Stimulated activated effector memory CD8-positive, alpha-beta T cell treated with anti-CD3 and anti-CD28 coated beads, Interleukin-12 subunit alpha, Interleukin-12 subunit beta, amount 100 ng/mL, for 72 hours (primary cell): ENCODE data around the gene SFMBT2.
"Not testable (repeated sequence)": the region's sequence is repeated elsewhere in the genome, so short reads cannot be mapped to it uniquely, and the experiment has no call there.

Source experiments
- ATAC-seq: fragments of 150-1000 bp; cut with Tn5 transposase; 2 replicates; pipeline ENCODE4 v1.10.0; 2021
- DNase-seq, 2 donors: peaks; one replicate each; pipeline ENCODE4 v3.0.0; 2021 to 2022; ENCODE audit warnings: low spot score in 2 of 2
- H3K27ac Mint-ChIP-seq: one replicate; pipeline ENCODE4 v1.8.0; 2022; ENCODE audit warnings: mild to moderate bottlenecking, mixed read lengths
- H3K36me3 Mint-ChIP-seq: one replicate; pipeline ENCODE4 v1.8.0; 2022; ENCODE audit warnings: mild to moderate bottlenecking, mixed read lengths
- H3K4me1 Mint-ChIP-seq: one replicate; pipeline ENCODE4 v1.8.0; 2022; ENCODE audit warnings: mixed read lengths
- H3K4me3 Mint-ChIP-seq: one replicate; pipeline ENCODE4 v1.8.0; 2022; ENCODE audit warnings: mild to moderate bottlenecking, mixed read lengths
- H3K9me3 Mint-ChIP-seq: one replicate; pipeline ENCODE4 v1.8.0; 2022; ENCODE audit warnings: mixed read lengths

SFMBT2 gene

GRCh38 chr10:7212696-7213095 lies 198.1 kb downstream of the SFMBT2 start:
- peaks cover 54% of the 10 kb centered on the region for H3K36me3 Mint-ChIP-seq
- peaks cover 19% of the 10 kb centered on the region for H3K4me1 Mint-ChIP-seq
- DNase-seq, H3K4me3 Mint-ChIP-seq, ATAC-seq, H3K9me3 Mint-ChIP-seq: not testable (repeated sequence)
- peak overlapping the region; percentile 75 for H3K27ac Mint-ChIP-seq

DNA sequence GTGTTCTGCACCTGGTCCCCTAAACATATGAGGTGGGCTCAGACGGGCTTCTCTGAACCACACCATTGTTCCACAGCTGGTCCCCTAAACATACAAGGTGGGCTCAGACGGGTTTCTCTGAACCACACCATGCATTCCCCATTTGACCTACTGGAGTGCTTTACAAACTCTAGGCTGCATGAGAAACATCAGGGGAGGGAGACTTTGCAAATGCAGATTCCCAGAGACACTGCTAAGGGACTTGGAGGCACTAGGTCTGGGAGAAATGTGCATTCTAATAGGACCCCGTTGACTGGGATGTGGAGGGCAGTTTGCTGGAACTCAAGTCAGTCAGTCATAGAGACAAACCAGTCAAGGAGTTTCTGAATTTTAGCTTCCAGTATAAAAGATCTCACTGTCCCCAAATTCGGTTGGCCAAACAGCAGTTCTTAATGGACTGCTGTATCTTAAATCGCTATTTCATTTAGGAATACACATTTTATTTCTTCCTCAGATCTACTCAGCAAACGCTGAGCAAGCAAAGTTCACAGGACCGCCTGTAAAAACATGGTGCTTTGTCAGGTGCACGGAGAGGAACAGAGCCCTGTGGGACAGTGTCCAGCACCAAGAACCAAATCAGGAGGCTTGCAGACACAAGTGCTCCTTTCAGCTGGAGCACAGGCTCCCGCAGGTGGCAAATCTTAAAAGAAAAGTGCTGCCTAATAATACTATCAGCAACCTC lies 198.8 kb downstream of the SFMBT2 start:
- no peak for ATAC-seq
- DNase-seq = no peak
- Mint-ChIP-seq H3K4me3 (no peak overlapping the region), H3K4me1 (peaks cover 26% of the 10 kb centered on the region), H3K36me3 (peaks cover 53% of the 10 kb centered on the region), H3K27ac (no peak overlapping the region), H3K9me3 (no peaks in the 10 kb centered on the region)

DNA sequence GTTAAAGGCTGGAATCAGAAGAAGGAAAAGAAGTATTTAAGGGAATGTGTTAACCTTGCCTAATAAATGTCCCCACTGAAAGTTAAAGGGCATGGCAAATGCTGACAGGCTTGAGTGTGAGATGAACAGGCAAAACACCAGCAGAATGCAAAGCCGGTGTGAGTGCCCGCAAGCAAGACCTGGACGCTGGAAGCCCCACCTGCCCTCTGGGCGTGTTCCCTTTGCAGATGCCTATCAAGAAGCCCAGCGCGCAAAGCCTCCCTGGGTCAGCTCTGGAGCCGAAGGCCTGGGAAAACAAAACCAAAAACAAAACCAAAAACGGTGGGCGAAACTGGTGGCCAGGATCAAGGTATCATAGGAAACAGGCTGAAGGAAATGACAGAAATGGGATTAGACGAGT lies 200.3 kb downstream of the SFMBT2 start:
- Mint-ChIP-seq H3K9me3 (no peaks in the 10 kb centered on the region), H3K36me3 (peaks cover 55% of the 10 kb centered on the region)

DNA sequence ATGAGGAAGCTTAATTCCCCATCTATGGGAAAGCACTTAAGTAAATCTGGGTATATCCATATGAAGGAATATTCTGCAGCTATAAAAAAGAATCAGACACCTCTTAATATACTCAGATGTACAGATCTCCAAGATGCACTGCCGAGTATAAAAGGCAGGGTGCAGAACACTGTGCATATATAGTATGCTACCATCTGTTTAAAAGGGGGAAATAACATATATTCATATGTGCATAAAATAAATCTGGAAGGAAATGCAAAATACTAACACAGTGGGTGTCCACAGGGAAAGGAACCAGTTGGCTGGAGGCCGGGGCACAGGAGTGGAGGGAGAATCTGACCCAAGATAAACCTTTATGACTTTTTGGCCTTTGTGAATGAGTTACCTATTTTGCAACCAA lies 201.4 kb downstream of the SFMBT2 start:
- Mint-ChIP-seq H3K36me3 (peaks cover 56% of the 10 kb centered on the region), H3K27ac (no peak overlapping the region), H3K4me1 (peaks cover 28% of the 10 kb centered on the region), H3K4me3 (no peak overlapping the region), H3K9me3 (no peaks in the 10 kb centered on the region)
- ATAC-seq (no peak), DNase-seq (no peak)

More for the DNA sequence above, 200.3 kb downstream of the SFMBT2 start:
- no peak for DNase-seq
- no peak for ATAC-seq
- no peak overlapping the region for H3K4me3 Mint-ChIP-seq
- peak overlapping the region; percentile 16 for H3K27ac Mint-ChIP-seq
- peaks cover 28% of the 10 kb centered on the region for H3K4me1 Mint-ChIP-seq

DNA sequence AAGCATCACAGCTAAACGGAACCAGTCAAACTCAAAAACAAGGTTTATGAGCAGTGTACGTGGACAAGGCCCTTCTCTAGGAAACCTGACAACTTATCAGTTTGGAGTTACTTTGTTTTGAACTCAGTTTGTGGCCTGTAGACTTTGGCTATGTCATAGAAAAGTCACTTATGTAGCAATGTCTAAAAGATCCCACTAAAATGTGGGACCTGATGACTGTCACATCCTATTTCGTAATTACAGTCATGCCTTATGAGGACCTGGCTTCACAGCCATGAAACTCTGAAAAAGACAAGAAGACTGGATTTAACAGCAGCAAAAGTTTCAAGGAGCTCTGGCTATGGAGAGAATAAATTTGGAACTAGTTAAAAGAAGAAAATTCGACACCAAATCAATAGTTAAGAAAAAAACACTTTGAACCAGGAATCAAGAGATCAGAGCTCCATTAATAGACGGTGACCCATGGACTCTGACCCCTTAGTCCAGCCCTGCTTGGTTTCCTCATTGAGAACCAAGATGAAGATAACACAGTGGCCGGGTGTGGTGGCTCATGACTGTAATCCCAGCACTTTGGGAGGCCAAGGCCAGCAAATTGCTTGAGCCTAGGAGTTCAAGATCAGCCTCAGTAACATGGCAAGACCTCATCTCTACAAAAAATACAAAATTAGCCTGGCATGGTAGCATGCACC lies 204.3 kb downstream of the SFMBT2 start:
- peak overlapping the region; percentile 74 for H3K27ac Mint-ChIP-seq
- peaks cover 17% of the 10 kb centered on the region for H3K4me1 Mint-ChIP-seq
- H3K4me3 Mint-ChIP-seq = no peak overlapping the region
- no peak for DNase-seq
- H3K9me3 Mint-ChIP-seq = no peaks in the 10 kb centered on the region
- peaks cover 60% of the 10 kb centered on the region for H3K36me3 Mint-ChIP-seq
- no peak for ATAC-seq

DNA sequence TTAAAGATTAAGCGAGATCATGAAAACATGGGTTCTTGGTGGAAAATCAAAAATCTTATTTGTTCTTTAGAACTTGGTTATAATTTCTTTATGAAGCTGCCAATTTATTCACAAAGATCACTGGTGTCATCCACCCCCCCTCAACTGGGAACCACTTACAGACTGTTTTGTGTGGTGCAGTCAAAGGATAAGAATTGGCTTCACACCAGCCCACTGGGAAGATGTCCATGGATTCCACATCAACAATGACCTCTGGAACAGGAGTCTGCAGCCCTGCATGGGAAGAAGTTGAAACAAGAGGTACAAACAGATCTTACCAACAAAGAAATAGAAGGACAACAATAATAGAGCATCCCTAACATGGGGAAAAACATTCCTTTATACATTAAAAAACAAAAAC lies 205.2 kb downstream of the SFMBT2 start:
- DNase-seq (no peak), ATAC-seq (no peak)
- no peak overlapping the region for H3K27ac Mint-ChIP-seq
- H3K4me3 Mint-ChIP-seq = no peak overlapping the region
- H3K36me3 Mint-ChIP-seq = peaks cover 69% of the 10 kb centered on the region
- no peaks in the 10 kb centered on the region for H3K9me3 Mint-ChIP-seq
- peaks cover 17% of the 10 kb centered on the region for H3K4me1 Mint-ChIP-seq

DNA sequence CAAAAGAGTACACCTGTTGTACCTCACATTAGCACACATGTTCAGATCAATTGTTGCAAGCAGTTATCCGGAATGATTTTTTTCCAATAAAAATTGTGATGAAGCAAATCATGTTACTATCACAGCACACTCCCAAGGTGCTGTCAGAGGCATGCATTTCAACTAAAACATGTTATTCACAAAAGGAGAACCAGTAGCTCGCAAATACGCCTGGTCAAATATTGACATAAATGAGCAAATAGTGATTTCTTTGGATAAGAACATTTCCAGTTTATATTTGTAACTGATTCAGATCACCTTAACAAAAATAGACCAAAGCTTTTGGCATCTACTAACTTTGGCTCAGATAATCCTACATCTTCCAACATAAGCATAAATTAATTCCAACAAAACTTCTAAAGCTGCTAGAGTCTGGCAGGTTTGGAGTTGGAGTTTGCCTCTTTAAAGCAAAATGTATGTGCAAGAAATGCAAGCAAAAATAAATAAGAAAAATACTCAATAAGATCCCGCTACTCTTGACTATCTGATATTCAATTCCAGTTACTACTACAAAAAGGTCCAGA lies 208.0 kb downstream of the SFMBT2 start:
- no peak overlapping the region for H3K27ac Mint-ChIP-seq
- H3K4me3 Mint-ChIP-seq = no peak overlapping the region
- no peak for ATAC-seq
- no peaks in the 10 kb centered on the region for H3K9me3 Mint-ChIP-seq
- peaks cover 90% of the 10 kb centered on the region for H3K36me3 Mint-ChIP-seq
- H3K4me1 Mint-ChIP-seq = peaks cover 9% of the 10 kb centered on the region
- no peak for DNase-seq

- ATAC-seq (no peak), DNase-seq (no peak)
- Mint-ChIP-seq H3K27ac (no peak overlapping the region), H3K36me3 (peaks cover 92% of the 10 kb centered on the region), H3K4me3 (no peak overlapping the region), H3K9me3 (no peaks in the 10 kb centered on the region), H3K4me1 (peaks cover 14% of the 10 kb centered on the region)
These were observed 211.6 kb downstream of the SFMBT2 start for GRCh38 chr10:7199152-7199760.

DNA sequence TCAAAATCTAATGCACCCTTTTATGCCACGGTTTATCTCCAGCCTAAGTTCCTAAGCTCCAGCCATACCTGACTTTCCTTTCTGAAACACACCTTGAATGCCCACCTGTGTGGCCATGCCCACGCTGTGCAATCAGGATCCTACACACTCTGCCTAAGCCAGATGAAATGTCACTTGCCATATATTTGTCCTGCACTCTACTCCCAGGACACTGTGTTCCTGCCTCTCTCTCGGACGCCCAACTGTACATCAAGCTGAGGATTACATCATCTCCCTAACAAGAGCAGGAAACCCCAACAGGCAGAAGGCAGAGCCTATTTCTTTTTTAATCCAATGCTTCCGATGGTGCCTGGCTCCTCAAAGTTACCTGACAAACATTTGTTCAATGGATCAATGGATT lies 214.6 kb downstream of the SFMBT2 start:
- Mint-ChIP-seq H3K4me3 (no peak overlapping the region), H3K9me3 (no peaks in the 10 kb centered on the region), H3K4me1 (peaks cover 40% of the 10 kb centered on the region), H3K27ac (peak overlapping the region; percentile 58), H3K36me3 (peaks cover 97% of the 10 kb centered on the region)
- DNase-seq = no peak
- no peak for ATAC-seq

DNA sequence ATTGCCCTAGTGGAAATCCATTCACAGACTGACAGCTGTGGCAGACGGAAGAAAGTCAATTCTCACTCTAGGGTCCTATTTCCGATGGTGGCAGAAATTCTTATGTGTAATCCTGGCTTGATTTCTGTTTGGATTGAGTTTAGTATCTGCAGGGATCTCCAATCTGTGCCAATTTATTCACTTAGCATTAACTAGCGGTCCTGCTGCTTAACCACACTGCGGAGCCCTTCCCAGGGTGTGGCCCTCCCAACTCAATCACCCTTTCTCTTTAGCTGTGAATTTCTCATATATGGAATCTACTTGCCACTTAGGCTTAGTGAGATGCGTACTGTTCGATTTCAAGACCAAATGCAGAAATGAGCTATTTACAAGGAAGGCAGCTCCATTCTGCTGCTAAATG lies 215.7 kb downstream of the SFMBT2 start:
- Mint-ChIP-seq H3K27ac (no peak overlapping the region), H3K36me3 (peaks cover 91% of the 10 kb centered on the region), H3K9me3 (no peaks in the 10 kb centered on the region), H3K4me1 (peaks cover 47% of the 10 kb centered on the region), H3K4me3 (no peak overlapping the region)
- ATAC-seq (no peak), DNase-seq (no peak)

DNA sequence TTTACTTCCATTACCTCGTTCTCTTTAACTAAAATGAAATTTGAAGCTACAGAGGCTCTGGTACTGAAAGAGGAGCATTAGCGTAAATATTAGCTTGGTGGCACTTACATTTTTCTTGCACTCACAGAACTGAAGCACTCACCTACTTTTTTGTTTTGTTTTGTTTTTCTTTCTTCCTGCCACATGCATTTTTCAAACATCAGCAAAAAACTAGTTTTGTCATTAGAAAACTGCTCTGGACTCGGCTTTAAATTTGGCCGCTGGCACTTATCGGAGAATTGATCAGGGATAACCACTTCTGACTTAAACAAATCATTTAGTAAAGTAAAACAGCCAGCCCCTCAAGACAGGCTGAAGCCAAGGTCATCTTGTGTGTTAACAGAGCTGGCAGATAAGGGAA lies 216.3 kb downstream of the SFMBT2 start:
- ATAC-seq (no peak), DNase-seq (no peak)
- Mint-ChIP-seq H3K27ac (peak overlapping the region; percentile 86), H3K4me3 (peak overlapping the region; percentile 56), H3K36me3 (peaks cover 87% of the 10 kb centered on the region), H3K9me3 (no peaks in the 10 kb centered on the region), H3K4me1 (peaks cover 49% of the 10 kb centered on the region)

- DNase-seq (no peak), ATAC-seq (peak; percentile 87)
- H3K9me3 Mint-ChIP-seq = no peaks in the 10 kb centered on the region
- H3K27ac Mint-ChIP-seq = peak overlapping the region; percentile 86
- peaks cover 87% of the 10 kb centered on the region for H3K36me3 Mint-ChIP-seq
- H3K4me1 Mint-ChIP-seq = peaks cover 52% of the 10 kb centered on the region
- peak overlapping the region; percentile 56 for H3K4me3 Mint-ChIP-seq
These were observed 217.5 kb downstream of the SFMBT2 start for GRCh38 chr10:7193369-7193768.

- no peaks in the 10 kb centered on the region for H3K9me3 Mint-ChIP-seq
- peaks cover 87% of the 10 kb centered on the region for H3K36me3 Mint-ChIP-seq
- H3K4me1 Mint-ChIP-seq = peaks cover 52% of the 10 kb centered on the region
- ATAC-seq = peak; percentile 79
- H3K27ac Mint-ChIP-seq = peak overlapping the region; percentile 86
- H3K4me3 Mint-ChIP-seq = peak overlapping the region; percentile 56
- DNase-seq = no peak
These were observed 217.9 kb downstream of the SFMBT2 start for GRCh38 chr10:7192831-7193361.

DNA sequence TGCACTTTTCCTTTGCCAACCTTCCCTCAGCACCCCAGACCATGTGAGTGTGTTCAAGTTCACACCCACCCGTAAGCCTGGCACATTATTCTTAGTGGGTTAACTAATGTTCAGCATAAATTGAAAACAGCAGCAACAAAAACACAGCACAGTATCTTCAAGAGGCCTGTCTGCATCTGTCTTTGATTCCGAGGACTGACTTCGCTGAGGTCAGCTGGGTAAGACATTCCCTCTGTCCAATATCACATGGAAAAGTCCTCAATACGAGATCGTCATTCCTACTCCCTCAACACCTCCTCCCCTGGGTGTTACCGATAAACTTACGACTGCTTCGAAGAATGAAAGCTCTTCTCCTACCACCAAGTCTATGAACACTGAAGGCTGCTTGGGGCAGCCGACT lies 218.8 kb downstream of the SFMBT2 start:
- Mint-ChIP-seq H3K4me1 (peaks cover 52% of the 10 kb centered on the region), H3K4me3 (peak overlapping the region; percentile 56), H3K27ac (peak overlapping the region; percentile 86), H3K36me3 (peaks cover 84% of the 10 kb centered on the region), H3K9me3 (no peaks in the 10 kb centered on the region)
- no peak for DNase-seq
- ATAC-seq = no peak

DNA sequence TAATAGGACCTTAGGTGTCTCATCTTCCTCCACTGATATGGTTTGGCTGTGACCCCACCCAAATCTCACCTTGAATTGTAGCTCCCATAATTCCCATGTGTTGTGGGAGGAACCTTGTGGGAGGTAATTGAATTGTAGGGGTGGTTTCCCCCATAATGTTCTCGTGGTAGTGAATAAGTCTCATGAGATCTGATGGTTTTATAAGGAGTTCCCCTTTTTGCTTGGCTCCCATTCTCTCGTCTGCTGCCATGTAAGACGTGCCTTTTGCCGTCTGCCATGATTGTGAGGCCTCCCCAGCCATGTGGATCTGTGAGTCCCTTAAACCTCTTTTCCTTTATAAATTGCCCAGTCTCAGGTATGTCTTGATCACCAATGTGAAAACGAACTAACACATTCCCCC lies 220.1 kb downstream of the SFMBT2 start:
- Mint-ChIP-seq H3K4me1 (peaks cover 54% of the 10 kb centered on the region), H3K36me3 (peaks cover 80% of the 10 kb centered on the region)
- not testable (repeated sequence) for ATAC-seq, DNase-seq, H3K27ac Mint-ChIP-seq, H3K9me3 Mint-ChIP-seq, H3K4me3 Mint-ChIP-seq
